ENCODE results near the gene PCDHGC3.

DNA sequence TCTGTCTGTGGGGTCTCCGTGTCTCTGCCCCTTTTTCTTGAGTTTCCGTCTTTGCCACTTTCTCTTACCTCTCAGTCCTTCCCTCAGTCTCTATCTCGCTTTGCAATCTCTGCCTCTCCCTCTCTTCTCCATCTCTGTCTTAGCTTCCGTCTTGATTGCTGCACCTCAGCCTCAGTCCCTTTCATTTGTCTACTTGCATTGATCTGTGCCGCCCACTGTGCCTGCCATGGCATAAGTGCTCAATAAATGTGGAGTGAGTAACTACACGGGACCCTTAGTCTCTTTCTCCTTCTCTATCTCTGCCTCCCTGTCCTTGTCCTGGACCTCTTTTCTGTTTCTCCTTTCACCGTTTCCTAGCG, 19.7 kb downstream of the PCDHGC3 start:
- TF ChIP-seq, protein P1, sequence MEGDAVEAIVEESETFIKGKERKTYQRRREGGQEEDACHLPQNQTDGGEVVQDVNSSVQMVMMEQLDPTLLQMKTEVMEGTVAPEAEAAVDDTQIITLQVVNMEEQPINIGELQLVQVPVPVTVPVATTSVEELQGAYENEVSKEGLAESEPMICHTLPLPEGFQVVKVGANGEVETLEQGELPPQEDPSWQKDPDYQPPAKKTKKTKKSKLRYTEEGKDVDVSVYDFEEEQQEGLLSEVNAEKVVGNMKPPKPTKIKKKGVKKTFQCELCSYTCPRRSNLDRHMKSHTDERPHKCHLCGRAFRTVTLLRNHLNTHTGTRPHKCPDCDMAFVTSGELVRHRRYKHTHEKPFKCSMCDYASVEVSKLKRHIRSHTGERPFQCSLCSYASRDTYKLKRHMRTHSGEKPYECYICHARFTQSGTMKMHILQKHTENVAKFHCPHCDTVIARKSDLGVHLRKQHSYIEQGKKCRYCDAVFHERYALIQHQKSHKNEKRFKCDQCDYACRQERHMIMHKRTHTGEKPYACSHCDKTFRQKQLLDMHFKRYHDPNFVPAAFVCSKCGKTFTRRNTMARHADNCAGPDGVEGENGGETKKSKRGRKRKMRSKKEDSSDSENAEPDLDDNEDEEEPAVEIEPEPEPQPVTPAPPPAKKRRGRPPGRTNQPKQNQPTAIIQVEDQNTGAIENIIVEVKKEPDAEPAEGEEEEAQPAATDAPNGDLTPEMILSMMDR (conservative IDR thresholded peaks at IDR 0.05; ENCODE audit: low read length): no peak
- TF ChIP-seq EZH2phosphoT487 (IDR thresholded peaks at IDR 0.05; ENCODE audit: borderline replicate concordance, low read depth, low read length): no peak
